H1 (cell line): ENCODE results near the gene APMAP. TPM values are rescaled to one million over a fixed set of nuclear protein-coding genes. Genes with fewer than 3 reads are reported as not detected.

Source experiments
- MAX ChIP-seq: IDR thresholded peaks from 2 replicates; pipeline ENCODE4 v1.6.1; 2012; ENCODE audit warnings: inconsistent platforms
- SRF ChIP-seq: IDR thresholded peaks from 2 replicates; pipeline ENCODE4 v1.6.1; 2011; ENCODE audit warnings: mild to moderate bottlenecking, low read depth, low read length, moderate library complexity
- TEAD4 ChIP-seq: IDR thresholded peaks from 2 replicates; pipeline ENCODE4 v1.6.1; 2012; ENCODE audit warnings: low read depth, low read length, inconsistent platforms, mixed read lengths
- polyA plus RNA-seq, 7 experiments: library from polyadenylated mRNA; depleted of rRNA in 3 of 7; stranded (reverse) in 5 of 7; unstranded in 2 of 7; fragments of >200 nt in 5 of 7; fragments of 200-250 nt in 2 of 7; gene quantifications; 1 replicate in 5 of 7; 2 replicates in 1 of 7; 4 replicates in 1 of 7; pipeline versions ENCODE4 v1.2.1 to v1.2.3, GENCODE V29; 2011 to 2013; ENCODE audit warnings: missing spikeins in 2 of 7, mixed read lengths in 2 of 7
- total RNA-seq: library from RNA; stranded (reverse); fragmentation: NEBNext Ultra II Directional; extraction: Animal tissue kit (Norgen Biotek cat#: 25700); gene quantifications from 2 replicates; pipeline ENCODE4 v1.2.1, GENCODE V29; 2021

Gene APMAP
- total and polyA plus RNA-seq, 2 of the 8 experiments (the other 6 are each of a cell fraction or from before 2014, with no cell fraction given): 31.3 to 66.0 TPM

DNA sequence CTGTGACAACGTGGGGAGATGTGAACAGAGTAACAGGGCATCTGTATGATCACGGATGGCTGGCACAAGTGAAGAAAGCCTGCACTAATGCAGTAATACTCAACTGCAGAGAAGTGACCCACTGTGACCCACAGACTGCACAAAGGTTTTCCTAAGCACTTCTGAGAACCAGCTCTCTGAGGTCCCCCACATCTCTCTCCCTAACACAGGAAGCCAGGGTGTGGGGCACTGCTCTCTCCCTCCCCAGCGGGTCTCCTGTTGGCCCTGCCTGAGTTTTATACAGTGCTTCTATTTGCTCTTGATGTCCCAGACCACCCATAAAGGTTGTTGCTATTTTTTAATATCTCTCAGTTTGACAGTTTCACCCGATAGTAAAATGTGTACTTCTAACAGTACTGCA, 11.3 kb downstream of the APMAP start (continued):
- TF ChIP-seq SRF (no peak), MAX (no peak), TEAD4 (no peak)
